ENCODE data around the gene TAF12. TPM values are rescaled to one million over a fixed set of nuclear protein-coding genes. Genes with fewer than 3 reads are reported as not detected.
"Not testable (repeated sequence)": the region's sequence is repeated elsewhere in the genome, so short reads cannot be mapped to it uniquely, and the experiment has no call there.

The TAF12 gene
- total RNA-seq, 1 experiment from 2014 or later: 18.6 TPM

DNA sequence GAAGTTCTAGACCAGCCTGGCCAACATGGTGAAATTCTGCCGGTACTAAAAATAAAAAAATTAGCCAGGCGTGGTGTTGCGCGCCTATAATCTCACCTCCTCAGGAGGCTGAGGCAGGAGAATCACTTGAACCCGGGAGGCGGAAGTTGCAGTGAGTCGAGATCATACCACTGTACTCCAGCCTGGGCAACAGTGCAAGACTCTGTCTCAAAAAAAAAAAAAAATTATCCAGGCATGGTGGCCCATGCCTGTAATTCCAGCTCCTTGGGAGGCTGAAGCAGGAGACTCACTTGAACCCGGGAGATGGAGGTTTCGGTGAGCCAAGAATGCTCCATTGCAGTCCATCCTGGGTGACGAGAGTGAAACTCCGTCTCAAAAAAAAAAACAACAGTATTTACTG is 69.3 kb downstream of the TAF12 start (continued):
- TF ChIP-seq AR (CRISPR knock-in tag; IDR thresholded peaks at IDR 0.05): no peak
- TF ChIP-seq ZBTB21 (CRISPR knock-in tag; IDR thresholded peaks at IDR 0.05; ENCODE audit: borderline replicate concordance): no peak
- TF ChIP-seq ZNF219 (CRISPR knock-in tag; IDR thresholded peaks at IDR 0.05; ENCODE audit: borderline replicate concordance): no peak

GRCh38 chr1:28572891-28573290 is 70.0 kb downstream of the TAF12 start:
- H3K27ac Mint-ChIP-seq; H3K9me3 Mint-ChIP-seq; H3K27me3 Mint-ChIP-seq (ENCODE audit: low read depth); DNase-seq (ENCODE audit: low spot score); ATAC-seq; H3K4me1 Mint-ChIP-seq; H3K4me3 Mint-ChIP-seq: not testable (repeated sequence)
- CTCF ChIA-PET: interaction anchor here (1.6 kb wide), 1 partner anchor 30 kb away, joined by 5 read pairs; no protein-coding TSS in a partner anchor
- POLR2A ChIA-PET: interaction anchor here (0.9 kb wide), 1 partner anchor 11 kb away, joined by 3 read pairs; no protein-coding TSS in a partner anchor
- peaks cover 39% of the 10 kb centered on the region for H3K36me3 Mint-ChIP-seq

DNA sequence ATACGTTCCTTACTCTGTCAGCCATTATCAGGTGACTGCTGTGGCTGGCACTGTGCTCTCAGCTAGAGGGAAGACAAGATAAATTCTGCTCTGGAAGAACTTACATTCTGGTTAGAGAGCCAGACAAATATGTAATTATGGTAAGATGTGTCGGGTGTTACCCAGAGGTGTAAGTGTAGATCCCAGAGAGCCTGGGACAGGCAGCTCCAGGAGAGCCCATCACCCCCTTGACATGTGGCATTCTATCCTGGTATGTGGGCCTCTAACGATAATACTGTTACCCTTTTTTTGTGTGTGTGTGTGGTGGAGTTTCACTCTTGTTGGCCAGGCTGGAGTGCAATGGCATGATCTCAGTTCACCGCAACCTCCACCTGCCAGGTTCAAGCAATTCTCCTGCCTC is 71.0 kb downstream of the TAF12 start:
- Mint-ChIP-seq H3K36me3 (peaks cover 43% of the 10 kb centered on the region), H3K27me3 (ENCODE audit: low read depth) (no peaks in the 10 kb centered on the region), H3K9me3 (no peaks in the 10 kb centered on the region), H3K4me3 (no peak overlapping the region), H3K27ac (no peak overlapping the region), H3K4me1 (no peaks in the 10 kb centered on the region)
- ChIA-PET CTCF (interaction anchor here (1.6 kb wide), 1 partner anchor 31 kb away, joined by 5 read pairs; no protein-coding TSS in a partner anchor), POLR2A (no interaction called here)
- TF ChIP-seq E2F5 (CRISPR knock-in tag; IDR thresholded peaks at IDR 0.05): no peak
- TF ChIP-seq USF2 (CRISPR knock-in tag; IDR thresholded peaks at IDR 0.05): no peak
- no peak for TF ChIP-seq JUN (CRISPR knock-in tag; IDR thresholded peaks at IDR 0.05)
- no peak for TF ChIP-seq ZNF671 (CRISPR knock-in tag; IDR thresholded peaks at IDR 0.05)
- no peak for TF ChIP-seq MAX (CRISPR knock-in tag; IDR thresholded peaks at IDR 0.05)
- no peak for TF ChIP-seq ZNF232 (CRISPR knock-in tag; IDR thresholded peaks at IDR 0.05)
- no peak for TF ChIP-seq FOXJ3 (CRISPR knock-in tag; IDR thresholded peaks at IDR 0.05; ENCODE audit: borderline replicate concordance)
- TF ChIP-seq STAT6 (CRISPR knock-in tag; conservative IDR thresholded peaks at IDR 0.05; ENCODE audit: low read depth): no peak
- TF ChIP-seq, protein P1, sequence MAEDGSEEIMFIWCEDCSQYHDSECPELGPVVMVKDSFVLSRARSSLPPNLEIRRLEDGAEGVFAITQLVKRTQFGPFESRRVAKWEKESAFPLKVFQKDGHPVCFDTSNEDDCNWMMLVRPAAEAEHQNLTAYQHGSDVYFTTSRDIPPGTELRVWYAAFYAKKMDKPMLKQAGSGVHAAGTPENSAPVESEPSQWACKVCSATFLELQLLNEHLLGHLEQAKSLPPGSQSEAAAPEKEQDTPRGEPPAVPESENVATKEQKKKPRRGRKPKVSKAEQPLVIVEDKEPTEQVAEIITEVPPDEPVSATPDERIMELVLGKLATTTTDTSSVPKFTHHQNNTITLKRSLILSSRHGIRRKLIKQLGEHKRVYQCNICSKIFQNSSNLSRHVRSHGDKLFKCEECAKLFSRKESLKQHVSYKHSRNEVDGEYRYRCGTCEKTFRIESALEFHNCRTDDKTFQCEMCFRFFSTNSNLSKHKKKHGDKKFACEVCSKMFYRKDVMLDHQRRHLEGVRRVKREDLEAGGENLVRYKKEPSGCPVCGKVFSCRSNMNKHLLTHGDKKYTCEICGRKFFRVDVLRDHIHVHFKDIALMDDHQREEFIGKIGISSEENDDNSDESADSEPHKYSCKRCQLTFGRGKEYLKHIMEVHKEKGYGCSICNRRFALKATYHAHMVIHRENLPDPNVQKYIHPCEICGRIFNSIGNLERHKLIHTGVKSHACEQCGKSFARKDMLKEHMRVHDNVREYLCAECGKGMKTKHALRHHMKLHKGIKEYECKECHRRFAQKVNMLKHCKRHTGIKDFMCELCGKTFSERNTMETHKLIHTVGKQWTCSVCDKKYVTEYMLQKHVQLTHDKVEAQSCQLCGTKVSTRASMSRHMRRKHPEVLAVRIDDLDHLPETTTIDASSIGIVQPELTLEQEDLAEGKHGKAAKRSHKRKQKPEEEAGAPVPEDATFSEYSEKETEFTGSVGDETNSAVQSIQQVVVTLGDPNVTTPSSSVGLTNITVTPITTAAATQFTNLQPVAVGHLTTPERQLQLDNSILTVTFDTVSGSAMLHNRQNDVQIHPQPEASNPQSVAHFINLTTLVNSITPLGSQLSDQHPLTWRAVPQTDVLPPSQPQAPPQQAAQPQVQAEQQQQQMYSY (CRISPR knock-in tag; IDR thresholded peaks at IDR 0.05): no peak
- TF ChIP-seq ATF1 (CRISPR knock-in tag; IDR thresholded peaks at IDR 0.05): no peak
- TF ChIP-seq ZSCAN18 (CRISPR knock-in tag; IDR thresholded peaks at IDR 0.05): no peak
- TF ChIP-seq ZNF396 (CRISPR knock-in tag; IDR thresholded peaks at IDR 0.05; ENCODE audit: borderline replicate concordance): no peak
- no peak for TF ChIP-seq ZNF317 (CRISPR knock-in tag; IDR thresholded peaks at IDR 0.05; ENCODE audit: borderline replicate concordance, low read depth)
- no peak for TF ChIP-seq TEAD4 (CRISPR knock-in tag; IDR thresholded peaks at IDR 0.05)
- no peak for TF ChIP-seq NR1H2 (CRISPR knock-in tag; IDR thresholded peaks at IDR 0.05)
- no peak for TF ChIP-seq ZNF423 (CRISPR knock-in tag; IDR thresholded peaks at IDR 0.05)
- DNase-seq (ENCODE audit: low spot score) (no peak), ATAC-seq (no peak)
